IMR-90 (cell line): ENCODE data around the gene SLC13A5. TPM values are rescaled to one million over a fixed set of nuclear protein-coding genes. Genes with fewer than 3 reads are reported as not detected.

Experiments used
- ATAC-seq: fragments of 200-7000 bp; cut with Tn5 transposase; 2 replicates; pipeline ENCODE4 v1.9.1; 2020; ENCODE audit warnings: low read depth, mild to moderate bottlenecking, moderate library complexity
- BruUV-seq: library from RNA; stranded (reverse); fragments of 400-500 nt; replicated peaks from 2 replicates; lab custom pipeline; 2021; lab: Mats Ljungman, UMichigan
- CTCF ChIA-PET: fragments of 300-600 bp; formaldehyde crosslinking; extraction: SDS; loops from one replicate; lab custom pipeline; 2021; ENCODE audit warnings: antibody characterized with exemption; lab: Yijun Ruan, JAX
- POLR2A ChIA-PET: fragments of 300-600 bp; sonication (Branson Sonifier 250); formaldehyde crosslinking; loops from one replicate; lab custom pipeline; 2022; ENCODE audit warnings: antibody characterized with exemption; ENCODE audit not compliant: unreplicated experiment; lab: Charles Lee
- DNase-seq: peaks from one replicate; pipeline ENCODE4 v3.0.0; 2013
- H2AFZ ChIP-seq: replicated peaks from 2 replicates; pipeline ENCODE3; 2013; ENCODE audit warnings: low read length, mild to moderate bottlenecking; ENCODE audit not compliant: poor library complexity
- H2AK5ac ChIP-seq: 2 replicates; pipeline ENCODE4 v1.6.1; 2013; ENCODE audit warnings: low read depth, low read length, inconsistent platforms
- H2AK9ac ChIP-seq: replicated peaks from 2 replicates; pipeline ENCODE3; 2013; ENCODE audit warnings: mild to moderate bottlenecking, low read depth, low read length, moderate library complexity; ENCODE audit not compliant: poor library complexity
- H2BK120ac ChIP-seq: 2 replicates; pipeline ENCODE4 v1.6.1; 2013; ENCODE audit warnings: low read depth, low read length, inconsistent platforms
- H2BK15ac ChIP-seq: 3 replicates; pipeline ENCODE4 v1.6.1; 2013; ENCODE audit warnings: low read depth, low read length, inconsistent platforms
- H2BK20ac ChIP-seq: 2 replicates; pipeline ENCODE4 v1.6.1; 2013; ENCODE audit warnings: low read depth, mild to moderate bottlenecking, inconsistent platforms, low read length, moderate library complexity
- H2BK5ac ChIP-seq: 2 replicates; pipeline ENCODE4 v1.6.1; 2013; ENCODE audit warnings: mild to moderate bottlenecking, low read depth, low read length, inconsistent platforms; ENCODE audit not compliant: poor library complexity, severe bottlenecking
- H3K14ac ChIP-seq: replicated peaks from 2 replicates; pipeline ENCODE4 v1.6.1; 2013; ENCODE audit warnings: low read depth, low read length, inconsistent platforms
- H3K18ac ChIP-seq: 2 replicates; pipeline ENCODE4 v1.6.1; 2013; ENCODE audit warnings: low read depth, low read length, control low read depth
- H3K23ac ChIP-seq: 2 replicates; pipeline ENCODE4 v1.6.1; 2013; ENCODE audit warnings: low read depth, low read length, inconsistent platforms
- H3K27ac ChIP-seq: 2 replicates; pipeline ENCODE4 v1.5.1; 2013; ENCODE audit warnings: mild to moderate bottlenecking, control low read depth, low read length; ENCODE audit not compliant: insufficient read depth
- H3K27me3 ChIP-seq: 2 replicates; pipeline ENCODE4 v1.6.1; 2013; ENCODE audit warnings: low read length; ENCODE audit not compliant: control insufficient read depth, insufficient read depth
- H3K36me3 ChIP-seq: 2 replicates; pipeline ENCODE4 v1.6.1; 2013; ENCODE audit warnings: low read length, mixed read lengths; ENCODE audit not compliant: control insufficient read depth, insufficient read depth
- H3K4ac ChIP-seq: 2 replicates; pipeline ENCODE4 v1.6.1; 2013; ENCODE audit warnings: low read depth, low read length, inconsistent platforms
- H3K4me1 ChIP-seq: 2 replicates; pipeline ENCODE4 v1.6.1; 2013; ENCODE audit warnings: low read length, mixed read lengths; ENCODE audit not compliant: control insufficient read depth, insufficient read depth
- H3K4me2 ChIP-seq: 2 replicates; pipeline ENCODE4 v1.6.1; 2013; ENCODE audit warnings: low read depth, mild to moderate bottlenecking, control low read depth, low read length, moderate library complexity
- H3K4me3 ChIP-seq: 2 replicates; pipeline ENCODE4 v1.5.1; 2013; ENCODE audit warnings: low read depth, mild to moderate bottlenecking, control low read depth, low read length, moderate library complexity; ENCODE audit not compliant: insufficient read depth
- H3K56ac ChIP-seq: 2 replicates; pipeline ENCODE4 v1.6.1; 2013; ENCODE audit warnings: low read length, inconsistent platforms; ENCODE audit not compliant: insufficient read depth; ENCODE audit errors: extremely low read depth
- H3K79me1 ChIP-seq, 2 experiments: 2 replicates each; pipeline ENCODE4 v1.6.1; 2013; ENCODE audit warnings: low read length in 2 of 2, inconsistent platforms in 1 of 2, low read depth in 1 of 2
- H3K9ac ChIP-seq: 2 replicates; pipeline ENCODE4 v1.6.1; 2013; ENCODE audit warnings: low read depth, low read length, control low read depth
- H3K9me1 ChIP-seq: 2 replicates; pipeline ENCODE4 v1.6.1; 2013; ENCODE audit warnings: low read length, inconsistent platforms; ENCODE audit not compliant: insufficient read depth
- H3K9me3 ChIP-seq: 2 replicates; pipeline ENCODE4 v1.6.1; 2013; ENCODE audit warnings: low read length; ENCODE audit not compliant: control insufficient read depth, insufficient read depth
- H4K20me1 ChIP-seq: 2 replicates; pipeline ENCODE4 v1.6.1; 2013; ENCODE audit warnings: low read length, inconsistent platforms; ENCODE audit not compliant: insufficient read depth
- H4K5ac ChIP-seq: 2 replicates; pipeline ENCODE4 v1.6.1; 2013; ENCODE audit warnings: mild to moderate bottlenecking, low read depth, low read length, control low read depth
- H4K8ac ChIP-seq, 2 experiments: 2 replicates each; pipeline ENCODE4 v1.6.1; 2013; ENCODE audit warnings: low read depth in 2 of 2, low read length in 2 of 2, control low read depth in 1 of 2, inconsistent platforms in 1 of 2
- H4K91ac ChIP-seq: 2 replicates; pipeline ENCODE4 v1.6.1; 2013; ENCODE audit warnings: low read depth, low read length, inconsistent platforms; ENCODE audit not compliant: insufficient read depth
- MAZ ChIP-seq: IDR thresholded peaks from 2 replicates; pipeline ENCODE4 v1.6.1; 2012; ENCODE audit warnings: low read depth, mild to moderate bottlenecking, low read length, improper control_type of control experiment, moderate library complexity, borderline replicate concordance
- USF2 ChIP-seq: fragments of 150-350 bp; IDR thresholded peaks from 2 replicates; pipeline ENCODE4 v1.6.1; 2017; ENCODE audit warnings: mild to moderate bottlenecking, antibody characterized with exemption, low read length, low read depth
- WGBS, 2 experiments: methylation state at CpG; one replicate each; pipeline versions ENCODE4 v1.1.5 to v1.1.7; 2013; ENCODE audit warnings: missing lambda C conversion rate in 2 of 2; ENCODE audit not compliant: insufficient read length in 1 of 2; ENCODE audit errors: extremely low coverage in 2 of 2; 5-methylcytosine and 5-hydroxymethylcytosine counted together
- dilution Hi-C: fragments of 300-500 bp; cut with HindIII; formaldehyde crosslinking; loops from one replicate; pipeline ENCODE4 v1.14.3; 2018; ENCODE audit warnings: low sequenced_read_pairs; ENCODE audit not compliant: unreplicated experiment
- in situ Hi-C: fragments of 300-500 bp; cut with MboI; formaldehyde crosslinking; loops from 3 replicates; pipeline ENCODE4 v1.14.3; 2019; ENCODE audit warnings: low sequenced_read_pairs, inconsistent platforms, mixed read lengths
- intact Hi-C: fragments of 100-400 bp; cut with micrococcal nuclease; formaldehyde crosslinking; loops from 2 replicates; pipeline ENCODE4 v1.10.0; 2022
- polyA plus RNA-seq, 3 experiments: library from polyadenylated mRNA; depleted of rRNA; stranded (reverse); fragments of >200 nt; gene quantifications; 2 replicates each; pipeline ENCODE4 v1.2.3, GENCODE V29; 2012; ENCODE audit warnings: low replicate concordance in 1 of 3
- total RNA-seq: library from RNA; depleted of rRNA; stranded (reverse); fragments of >200 nt; gene quantifications from 2 replicates; pipeline ENCODE4 v1.2.3, GENCODE V29; 2012

SLC13A5 gene
- total and polyA plus RNA-seq, 2 of the 4 experiments (the other 2 are of a cell fraction): not detected

GRCh38 chr17:6683730-6684459 lies 29.3 kb downstream of the SLC13A5 start:
- Histone ChIP-seq H4K20me1 (no peaks in the 10 kb centered on the region), H3K9me1 (no peaks in the 10 kb centered on the region), H3K56ac (no peak overlapping the region), H3K4me2 (no peak overlapping the region), H2BK120ac (no peak overlapping the region), H3K4me3 (no peak overlapping the region), H2AFZ (no peak overlapping the region), H3K23ac (no peak overlapping the region), H3K36me3 (no peaks in the 10 kb centered on the region), H3K4ac (no peak overlapping the region), H2AK9ac (no peak overlapping the region), H4K8ac (no peak overlapping the region), H2BK15ac (no peak overlapping the region), H3K27ac (no peak overlapping the region), H2BK5ac (no peak overlapping the region), H3K4me1 (no peaks in the 10 kb centered on the region), H3K27me3 (peaks cover 4% of the 10 kb centered on the region), H3K79me1 (no peaks in the 10 kb centered on the region), H4K5ac (no peak overlapping the region), H2AK5ac (no peak overlapping the region), H3K9ac (no peak overlapping the region), H3K18ac (no peak overlapping the region), H4K91ac (no peak overlapping the region), H3K14ac (no peak overlapping the region), H2BK20ac (no peak overlapping the region), H3K9me3 (no peaks in the 10 kb centered on the region)
- intact Hi-C loops: no loop called here
- ATAC-seq: no peak
- ChIA-PET POLR2A (no interaction called here), CTCF (no interaction called here)
- no peak for DNase-seq
- no TSS peak for BruUV-seq
- dilution Hi-C loops: no loop called here
- WGBS, 2 experiments: no CpG with 5 or more reads among the region's 3 CpGs
- no peak for TF ChIP-seq USF2
- TF ChIP-seq MAZ: no peak
- in situ Hi-C loops: no loop called here
